Loucy (cell line): ENCODE measurements around the gene MALRD1.

Experiments used
- H2AFZ ChIP-seq: fragments of 200-600 bp; sonication (generic); 2 replicates; pipeline ENCODE4 v1.6.0; 2016; ENCODE audit warnings: antibody characterized with exemption, mild to moderate bottlenecking, low read length, moderate library complexity
- H3F3A ChIP-seq: fragments of 200-600 bp; 2 replicates; pipeline ENCODE4 v1.6.0; 2016; ENCODE audit warnings: antibody characterized with exemption, low read depth, mild to moderate bottlenecking
- H3K27me3 ChIP-seq: fragments of 200-600 bp; sonication (generic); 2 replicates; pipeline ENCODE4 v1.6.1; 2014; ENCODE audit warnings: low read length, mild to moderate bottlenecking; ENCODE audit not compliant: insufficient read depth, poor library complexity, severe bottlenecking
- H3K36me3 ChIP-seq: fragments of 200-600 bp; sonication (generic); 2 replicates; pipeline ENCODE4 v1.6.1; 2016; ENCODE audit warnings: low read length; ENCODE audit not compliant: insufficient read depth
- H3K4me1 ChIP-seq: fragments of 200-600 bp; sonication (generic); 2 replicates; pipeline ENCODE4 v1.5.1; 2014; ENCODE audit warnings: low read length, mild to moderate bottlenecking; ENCODE audit not compliant: insufficient read depth, poor library complexity, severe bottlenecking
- H3K4me2 ChIP-seq: fragments of 200-600 bp; sonication (generic); 2 replicates; pipeline ENCODE4 v1.6.0; 2014; ENCODE audit warnings: antibody characterized with exemption, low read length, low read depth, mild to moderate bottlenecking; ENCODE audit not compliant: poor library complexity, severe bottlenecking
- H3K4me3 ChIP-seq: fragments of 200-600 bp; sonication (generic); 2 replicates; pipeline ENCODE4 v1.5.1; 2014; ENCODE audit warnings: low read length, mild to moderate bottlenecking, mixed read lengths; ENCODE audit not compliant: poor library complexity, severe bottlenecking
- H3K79me2 ChIP-seq: fragments of 200-600 bp; sonication (generic); 2 replicates; pipeline ENCODE4 v1.6.1; 2014; ENCODE audit warnings: low read length; ENCODE audit not compliant: insufficient read depth
- H3K9ac ChIP-seq: fragments of 200-600 bp; sonication (generic); 2 replicates; pipeline ENCODE4 v1.6.0; 2014; ENCODE audit warnings: mild to moderate bottlenecking, low read depth, low read length, moderate library complexity; ENCODE audit not compliant: poor library complexity, severe bottlenecking
- H3K9me2 ChIP-seq: fragments of 200-600 bp; sonication (generic); replicated peaks from 2 replicates; pipeline ENCODE4 v1.6.1; 2016; ENCODE audit warnings: low read depth, low read length, mixed read lengths
- H3K9me3 ChIP-seq: fragments of 200-600 bp; sonication (generic); 2 replicates; pipeline ENCODE4 v1.6.1; 2014; ENCODE audit warnings: mild to moderate bottlenecking, antibody characterized with exemption, low read length, low read depth; ENCODE audit not compliant: insufficient read depth
- H4K20me1 ChIP-seq: fragments of 200-600 bp; sonication (generic); 2 replicates; pipeline ENCODE4 v1.6.0; 2014; ENCODE audit warnings: antibody characterized with exemption, low read length, mild to moderate bottlenecking; ENCODE audit not compliant: insufficient read depth, poor library complexity, severe bottlenecking
- EZH2phosphoT487 ChIP-seq: fragments of 200-600 bp; IDR thresholded peaks from 2 replicates; pipeline ENCODE4 v1.6.1; 2018; ENCODE audit warnings: antibody characterized with exemption, mild to moderate bottlenecking, moderate library complexity, borderline replicate concordance
- TF ChIP-seq, protein P1 (sequence below): fragments of 200-600 bp; sonication (generic); conservative IDR thresholded peaks from 2 replicates; pipeline ENCODE4 v1.5.1; 2014; ENCODE audit warnings: mild to moderate bottlenecking, antibody characterized with exemption, low read length

Gene MALRD1

GRCh38 chr10:19532411-19532810 is 483.8 kb downstream of the MALRD1 start:
- Histone ChIP-seq H3K4me2 (no peak overlapping the region), H3K79me2 (no peaks in the 10 kb centered on the region), H3K9ac (no peak overlapping the region), H3K4me3 (no peak overlapping the region), H4K20me1 (no peaks in the 10 kb centered on the region), H3K4me1 (no peaks in the 10 kb centered on the region), H3K9me2 (no peaks in the 10 kb centered on the region), H3K27me3 (no peaks in the 10 kb centered on the region), H3F3A (no peaks in the 10 kb centered on the region), H3K9me3 (no peaks in the 10 kb centered on the region), H2AFZ (no peak overlapping the region), H3K36me3 (no peaks in the 10 kb centered on the region)
- no peak for TF ChIP-seq EZH2phosphoT487
- TF ChIP-seq, protein P1, sequence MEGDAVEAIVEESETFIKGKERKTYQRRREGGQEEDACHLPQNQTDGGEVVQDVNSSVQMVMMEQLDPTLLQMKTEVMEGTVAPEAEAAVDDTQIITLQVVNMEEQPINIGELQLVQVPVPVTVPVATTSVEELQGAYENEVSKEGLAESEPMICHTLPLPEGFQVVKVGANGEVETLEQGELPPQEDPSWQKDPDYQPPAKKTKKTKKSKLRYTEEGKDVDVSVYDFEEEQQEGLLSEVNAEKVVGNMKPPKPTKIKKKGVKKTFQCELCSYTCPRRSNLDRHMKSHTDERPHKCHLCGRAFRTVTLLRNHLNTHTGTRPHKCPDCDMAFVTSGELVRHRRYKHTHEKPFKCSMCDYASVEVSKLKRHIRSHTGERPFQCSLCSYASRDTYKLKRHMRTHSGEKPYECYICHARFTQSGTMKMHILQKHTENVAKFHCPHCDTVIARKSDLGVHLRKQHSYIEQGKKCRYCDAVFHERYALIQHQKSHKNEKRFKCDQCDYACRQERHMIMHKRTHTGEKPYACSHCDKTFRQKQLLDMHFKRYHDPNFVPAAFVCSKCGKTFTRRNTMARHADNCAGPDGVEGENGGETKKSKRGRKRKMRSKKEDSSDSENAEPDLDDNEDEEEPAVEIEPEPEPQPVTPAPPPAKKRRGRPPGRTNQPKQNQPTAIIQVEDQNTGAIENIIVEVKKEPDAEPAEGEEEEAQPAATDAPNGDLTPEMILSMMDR: no peak

GRCh38 chr10:19541299-19541698 is 492.7 kb downstream of the MALRD1 start:
- no peaks in the 10 kb centered on the region for H3K9me2 ChIP-seq
- H3K79me2 ChIP-seq: no peaks in the 10 kb centered on the region
- H3K4me3 ChIP-seq: no peak overlapping the region
- H3K27me3 ChIP-seq: no peaks in the 10 kb centered on the region
- no peak overlapping the region for H3K9ac ChIP-seq
- no peak overlapping the region for H2AFZ ChIP-seq
- no peak overlapping the region for H3K4me2 ChIP-seq
- TF ChIP-seq, protein P1: no peak
- H3K36me3 ChIP-seq: no peaks in the 10 kb centered on the region
- no peaks in the 10 kb centered on the region for H3K4me1 ChIP-seq
- H3K9me3 ChIP-seq: no peaks in the 10 kb centered on the region
- no peaks in the 10 kb centered on the region for H4K20me1 ChIP-seq
- no peaks in the 10 kb centered on the region for H3F3A ChIP-seq

DNA sequence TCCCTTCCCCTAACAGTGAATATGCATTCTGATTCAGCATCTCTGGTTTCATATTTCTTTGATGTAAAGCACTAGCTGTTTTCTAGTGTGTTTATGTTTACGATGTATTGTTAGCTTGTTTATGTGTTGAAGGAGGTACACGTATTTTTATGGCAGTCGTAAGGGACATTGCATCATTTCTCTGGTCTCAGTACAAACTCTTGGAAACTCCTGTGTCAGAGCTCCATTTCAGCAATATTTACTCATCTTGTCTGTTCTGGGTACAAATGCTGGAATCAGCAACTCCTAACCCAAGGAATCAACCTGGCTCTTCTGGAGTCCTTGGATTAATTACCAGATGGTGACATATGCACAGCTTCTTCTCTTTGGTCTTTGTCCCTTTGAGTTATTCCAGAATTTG is 497.6 kb downstream of the MALRD1 start:
- Histone ChIP-seq H3K4me3 (no peak overlapping the region), H3K36me3 (no peaks in the 10 kb centered on the region), H2AFZ (no peak overlapping the region), H3K27me3 (no peaks in the 10 kb centered on the region), H3K9ac (no peak overlapping the region), H3K4me1 (no peaks in the 10 kb centered on the region), H3K79me2 (no peaks in the 10 kb centered on the region), H3F3A (no peaks in the 10 kb centered on the region), H3K9me2 (no peaks in the 10 kb centered on the region), H3K4me2 (no peak overlapping the region), H4K20me1 (no peaks in the 10 kb centered on the region), H3K9me3 (no peaks in the 10 kb centered on the region)
- TF ChIP-seq EZH2phosphoT487: no peak
- TF ChIP-seq, protein P1: no peak
